GM13977 (cell line): Measurements from ENCODE around the gene MAT1A.

Experiments used
- DNase-seq: peaks from one replicate; pipeline ENCODE4 v3.0.0; 2012; ENCODE audit warnings: low spot score
- CTCF ChIP-seq: IDR thresholded peaks from 2 replicates; pipeline ENCODE4 v1.5.1; 2012; ENCODE audit warnings: mild to moderate bottlenecking, control low read depth; ENCODE audit not compliant: insufficient read depth; ENCODE audit errors: extremely low read depth, missing control alignments
- in situ Hi-C: fragments of 300-500 bp; cut with MboI; formaldehyde crosslinking; loops from one replicate; pipeline ENCODE4 v1.12.0; 2022; ENCODE audit warnings: low sequenced_read_pairs, low pct_unique_long_range_greater_than_20kb, mixed read lengths, inconsistent platforms; ENCODE audit not compliant: unreplicated experiment

The MAT1A gene

GRCh38 chr10:80322158-80322557, 32.7 kb upstream of the MAT1A start:
- no peak for DNase-seq
- in situ Hi-C loops = no loop called here
- TF ChIP-seq CTCF = no peak

GRCh38 chr10:80321183-80321582, 31.7 kb upstream of the MAT1A start:
- no peak for TF ChIP-seq CTCF
- DNase-seq = no peak
- in situ Hi-C loops = no loop called here

- in situ Hi-C loops = no loop called here
- no peak for TF ChIP-seq CTCF
- no peak for DNase-seq
Measured at GRCh38 chr10:80320377-80320776, 30.9 kb upstream of the MAT1A start.

GRCh38 chr10:80319725-80320290, 30.4 kb upstream of the MAT1A start:
- in situ Hi-C loops = no loop called here
- DNase-seq = no peak
- no peak for TF ChIP-seq CTCF

GRCh38 chr10:80319318-80319717, 29.9 kb upstream of the MAT1A start:
- DNase-seq = no peak
- no peak for TF ChIP-seq CTCF
- in situ Hi-C loops = no loop called here

- no peak for TF ChIP-seq CTCF
- in situ Hi-C loops = no loop called here
- DNase-seq = no peak
Measured at GRCh38 chr10:80318742-80319141, 29.3 kb upstream of the MAT1A start.

- TF ChIP-seq CTCF = no peak
- in situ Hi-C loops = no loop called here
- no peak for DNase-seq
Measured at GRCh38 chr10:80315391-80315790, 25.9 kb upstream of the MAT1A start.
